B cell (primary cell): ENCODE results near the gene MYCBP. TPM values are rescaled to one million over a fixed set of nuclear protein-coding genes. Genes with fewer than 3 reads are reported as not detected.

Experiments used
- ATAC-seq: fragments of 200-7000 bp; cut with Tn5 transposase; one replicate; pipeline ENCODE4 v1.10.0; 2021; ENCODE audit warnings: low read depth, mild to moderate bottlenecking, moderate number of reproducible peaks, moderate library complexity
- CTCF ChIA-PET: fragments of 350-600 bp; sonication (Branson Sonifier 250); formaldehyde crosslinking; loops from one replicate; lab custom pipeline; 2021; ENCODE audit warnings: antibody characterized with exemption, inconsistent platforms; lab: Charles Lee
- POLR2A ChIA-PET: fragments of 350-600 bp; sonication (Branson Sonifier 250); formaldehyde crosslinking; loops from one replicate; lab custom pipeline; 2021; ENCODE audit warnings: antibody characterized with exemption; lab: Charles Lee
- DNase-seq: peaks from one replicate; pipeline ENCODE4 v3.0.0; 2013
- H2AFZ ChIP-seq: 2 replicates; pipeline ENCODE4 v1.6.1; 2012; ENCODE audit warnings: mild to moderate bottlenecking, low read depth, low read length; ENCODE audit not compliant: insufficient read depth, poor library complexity, severe bottlenecking
- H3K27ac ChIP-seq, 2 donors: 1 replicate in 1 of 2; 2 replicates in 1 of 2; pipeline ENCODE4 v1.5.1; 2012 to 2013; ENCODE audit warnings: low read length in 2 of 2, mild to moderate bottlenecking in 2 of 2, moderate library complexity in 1 of 2
- H3K27me3 ChIP-seq, 4 experiments: fragments of 200-600 bp in 1 of 4; sonication (generic) in 1 of 4; replicated peaks in 1 of 4; 1 replicate in 2 of 4; 2 replicates in 2 of 4; pipeline versions ENCODE4 v1.6.1 to v1.7.0; 2013 to 2016; ENCODE audit warnings: low read length in 3 of 4, mild to moderate bottlenecking in 2 of 4, mixed read lengths in 1 of 4, moderate library complexity in 1 of 4; ENCODE audit not compliant: insufficient read depth in 4 of 4, control insufficient read depth in 3 of 4; ENCODE audit errors: control extremely low read depth in 1 of 4
- H3K36me3 ChIP-seq, 2 experiments: replicated peaks in 1 of 2; 1 replicate in 1 of 2; 2 replicates in 1 of 2; pipeline versions ENCODE4 v1.6.1 to v1.7.1; 2013; ENCODE audit warnings: low read length in 1 of 2; ENCODE audit not compliant: insufficient read depth in 2 of 2, control insufficient read depth in 1 of 2; ENCODE audit errors: control extremely low read depth in 1 of 2, extremely low read depth in 1 of 2
- H3K4me1 ChIP-seq, 2 donors: fragments of 200-600 bp in 1 of 2; sonication (generic) in 1 of 2; 1 replicate in 1 of 2; 2 replicates in 1 of 2; pipeline versions ENCODE4 v1.5.1 to v1.6.1; 2013 to 2017; ENCODE audit warnings: low read length in 2 of 2; ENCODE audit not compliant: control insufficient read depth in 2 of 2, insufficient read depth in 2 of 2
- H3K4me2 ChIP-seq: replicated peaks from 2 replicates; pipeline ENCODE3; 2012; ENCODE audit warnings: mild to moderate bottlenecking, low read depth, low read length; ENCODE audit not compliant: poor library complexity, severe bottlenecking
- H3K4me3 ChIP-seq, 5 experiments: fragments of 200-600 bp in 1 of 5; sonication (generic) in 1 of 5; 1 replicate in 3 of 5; 2 replicates in 2 of 5; pipeline versions ENCODE4 v1.5.1 to v1.7.0; 2011 to 2016; ENCODE audit warnings: low read length in 4 of 5, mild to moderate bottlenecking in 4 of 5, low read depth in 2 of 5, control low read depth in 1 of 5, moderate library complexity in 1 of 5; ENCODE audit not compliant: insufficient read depth in 1 of 5; ENCODE audit errors: control extremely low read depth in 1 of 5, extremely low read depth in 1 of 5
- H3K79me2 ChIP-seq: fragments of 200-600 bp; sonication (generic); one replicate; pipeline ENCODE4 v1.6.0; 2016; ENCODE audit warnings: low read length; ENCODE audit not compliant: control insufficient read depth, insufficient read depth
- H3K9ac ChIP-seq: fragments of 200-600 bp; sonication (generic); 2 replicates; pipeline ENCODE4 v1.6.1; 2017; ENCODE audit warnings: mild to moderate bottlenecking, low read length, moderate library complexity
- H3K9me3 ChIP-seq, 3 donors: one replicate each; pipeline versions ENCODE4 v1.6.1 to v1.7.1; 2013; ENCODE audit warnings: low read length in 2 of 3; ENCODE audit not compliant: control insufficient read depth in 2 of 3, insufficient read depth in 1 of 3; ENCODE audit errors: control extremely low read depth in 1 of 3
- H4K20me1 ChIP-seq: 2 replicates; pipeline ENCODE4 v1.6.0; 2012; ENCODE audit warnings: mild to moderate bottlenecking, low read length; ENCODE audit not compliant: insufficient read depth, control insufficient read depth, poor library complexity, severe bottlenecking
- H3K27ac Mint-ChIP-seq: one replicate; pipeline ENCODE4 v1.8.0; 2021; ENCODE audit warnings: mixed read lengths
- H3K27me3 Mint-ChIP-seq: one replicate; pipeline ENCODE4 v1.8.0; 2021; ENCODE audit warnings: mixed read lengths
- H3K4me1 Mint-ChIP-seq: one replicate; pipeline ENCODE4 v1.8.0; 2021; ENCODE audit warnings: mixed read lengths
- H3K4me3 Mint-ChIP-seq: one replicate; pipeline ENCODE4 v1.8.0; 2021; ENCODE audit warnings: mixed read lengths
- H3K9me3 Mint-ChIP-seq: one replicate; pipeline ENCODE4 v1.8.0; 2022; ENCODE audit warnings: mixed read lengths; ENCODE audit not compliant: insufficient read depth
- CTCF ChIP-seq: fragments of 200-600 bp; IDR thresholded peaks from one replicate; pipeline ENCODE4 v1.8.0; 2022; ENCODE audit warnings: antibody characterized with exemption, mild to moderate bottlenecking
- EZH2 ChIP-seq: IDR thresholded peaks from 2 replicates; pipeline ENCODE4 v1.6.1; 2012; ENCODE audit warnings: borderline replicate concordance, low read depth, mild to moderate bottlenecking, moderate library complexity, low read length; ENCODE audit not compliant: insufficient read depth, poor library complexity, severe bottlenecking
- WGBS: methylation state at CpG from one replicate; pipeline ENCODE4 v1.1.5; 2013; ENCODE audit warnings: missing lambda C conversion rate; ENCODE audit not compliant: insufficient coverage; 5-methylcytosine and 5-hydroxymethylcytosine counted together
- intact Hi-C: fragments of 100-400 bp; cut with micrococcal nuclease; formaldehyde crosslinking; loops from one replicate; pipeline ENCODE4 v1.10.0; 2022
- polyA minus RNA-seq: library from RNA; depleted of rRNA, polyadenylated mRNA; stranded (reverse); fragments of >200 nt; gene quantifications from 2 replicates; pipeline ENCODE4 v1.2.3, GENCODE V29; 2012
- polyA plus RNA-seq: library from polyadenylated mRNA; depleted of rRNA; stranded (reverse); fragments of >200 nt; gene quantifications from 2 replicates; pipeline ENCODE4 v1.2.3, GENCODE V29; 2012
- total RNA-seq, 2 donors: library from RNA; stranded (reverse); fragments of 120-200 nt in 1 of 2; gene quantifications; 1 replicate in 1 of 2; 2 replicates in 1 of 2; pipeline versions ENCODE4 v1.2.3 to v1.2.4, GENCODE V29; 2013 to 2022

The MYCBP gene, protein sequence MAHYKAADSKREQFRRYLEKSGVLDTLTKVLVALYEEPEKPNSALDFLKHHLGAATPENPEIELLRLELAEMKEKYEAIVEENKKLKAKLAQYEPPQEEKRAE
- total RNA-seq = 7.8 and 8.9 TPM in 2 replicates
- 17.0 TPM for total RNA-seq (2013)
- polyA plus RNA-seq = 2.7 and 3.1 TPM in 2 replicates
- 3.6 and 3.9 TPM in 2 replicates for polyA minus RNA-seq

GRCh38 chr1:38873027-38873969 is at the start of gene MYCBP:
Gene MYCBP (minus strand): TSS chr1:38873348. CDS start chr1:38873305, 43 bp downstream.
- Mint-ChIP-seq H3K27ac (peak within 1 kb of the TSS; percentile 92), H3K4me3 (peak within 1 kb of the TSS; percentile 94), H3K4me1 (peaks cover 26% of the 10 kb centered on the region), H3K9me3 (no peaks in the 10 kb centered on the region), H3K27me3 (no peaks in the 10 kb centered on the region)
- Histone ChIP-seq H3K36me3 (no peaks in the 10 kb centered on the region), H3K4me2 (peak within 1 kb of the TSS; percentile 88), H4K20me1 (no peaks in the 10 kb centered on the region), H2AFZ (peak within 1 kb of the TSS; percentile 94), H3K27ac (peak within 1 kb of the TSS; percentile 39 to 82), H3K27me3 (no peaks in the 10 kb centered on the region), H3K9me3 (no peaks in the 10 kb centered on the region), H3K79me2 (peaks cover 42% of the 10 kb centered on the region), H3K9ac (peak within 1 kb of the TSS; percentile 91), H3K4me3 (peak within 1 kb of the TSS; percentile 77 to 93 (median 85)), H3K4me1 (peaks cover 13 to 21% of the 10 kb centered on the region in 2 donors)
- ChIA-PET CTCF (interaction anchor here (1.6 kb wide), 2 partner anchors 11 to 54 kb away, joined by 3 to 4 read pairs; no protein-coding TSS in a partner anchor), POLR2A (interaction anchor here (0.5 to 2.8 kb wide), 4 partner anchors 14 to 859 kb away, joined by 3 to 16 read pairs (median 6); partner anchors contain the start of gene RRAGC)
- under 1% methylated on average over 60 of the region's 69 CpGs for WGBS
- intact Hi-C loops = loop anchor here (1.0 to 5.0 kb wide), 3 partner anchors 14 to 154 kb away; partner anchors contain the start of genes AKIRIN1, NDUFS5 and RRAGC
- DNase-seq = peak; percentile 97
- no peak for TF ChIP-seq EZH2
- TF ChIP-seq CTCF = no peak
- peak; percentile 99 for ATAC-seq
